HepG2 (cell line): Measurements from ENCODE around the gene CORO1C.

Experiments
- ASH2L ChIP-seq: fragments of 300-600, 200-600 bp; sonication (generic); IDR thresholded peaks from 2 replicates; pipeline ENCODE4 v1.7.0; 2017; ENCODE audit warnings: low read depth, mild to moderate bottlenecking, moderate library complexity, mixed read lengths, low read length; ENCODE audit not compliant: insufficient read length
- ESRRA ChIP-seq: sonication (generic); formaldehyde crosslinking; IDR thresholded peaks from 2 replicates; pipeline ENCODE4 v1.5.1; 2020; ENCODE audit warnings: mild to moderate bottlenecking, low read depth, missing genetic modification reagents
- KDM3A ChIP-seq: IDR thresholded peaks from 2 replicates; pipeline ENCODE4 v1.6.1; 2018; ENCODE audit warnings: low read depth, missing compliant biosample characterization
- KLF11 ChIP-seq: IDR thresholded peaks from 2 replicates; pipeline ENCODE4 v1.6.1; 2016; ENCODE audit warnings: missing compliant biosample characterization
- MAFF ChIP-seq: IDR thresholded peaks from 2 replicates; pipeline ENCODE4 v1.6.1; 2011; ENCODE audit warnings: low read depth, low read length, improper control_type of control experiment
- TF ChIP-seq, protein P1 (sequence below): sonication (generic); formaldehyde crosslinking; IDR thresholded peaks from 2 replicates; pipeline ENCODE4 v1.5.0; 2020; ENCODE audit warnings: mild to moderate bottlenecking, missing genetic modification reagents, moderate library complexity
- TF ChIP-seq, protein P2 (sequence below): sonication (generic); formaldehyde crosslinking; IDR thresholded peaks from 2 replicates; pipeline ENCODE4 v1.4.0; 2020; ENCODE audit warnings: missing genetic modification reagents

DNA sequence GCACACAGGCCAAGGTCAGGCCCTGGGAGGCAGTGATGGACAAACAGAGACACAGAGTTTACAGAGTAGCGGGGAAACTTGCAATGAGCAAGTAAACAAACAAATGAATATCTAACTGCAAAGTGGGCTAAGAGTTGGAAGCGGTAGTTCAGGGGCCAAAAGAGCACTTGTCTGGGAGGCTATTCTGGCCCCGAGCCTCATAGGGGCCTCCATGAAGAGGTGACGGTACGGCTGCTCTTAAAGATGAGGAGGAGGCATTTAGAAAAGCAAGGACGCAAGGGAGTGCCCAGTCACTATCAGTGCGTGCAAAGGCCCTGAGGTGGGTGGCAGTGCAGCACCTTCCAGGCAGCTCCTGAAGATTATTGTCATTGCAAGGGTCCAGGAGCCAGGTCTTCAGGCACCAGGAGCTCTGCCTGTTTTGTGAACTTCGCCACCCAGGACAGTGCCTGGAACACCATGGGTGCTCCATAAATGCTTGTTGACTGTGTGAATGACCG is 129.1 kb downstream of the CORO1C start:
- TF ChIP-seq KLF11 (no peak), KDM3A (no peak), ASH2L (no peak), MAFF (no peak), ESRRA (CRISPR knock-in tag) (no peak)
- TF ChIP-seq, protein P1, sequence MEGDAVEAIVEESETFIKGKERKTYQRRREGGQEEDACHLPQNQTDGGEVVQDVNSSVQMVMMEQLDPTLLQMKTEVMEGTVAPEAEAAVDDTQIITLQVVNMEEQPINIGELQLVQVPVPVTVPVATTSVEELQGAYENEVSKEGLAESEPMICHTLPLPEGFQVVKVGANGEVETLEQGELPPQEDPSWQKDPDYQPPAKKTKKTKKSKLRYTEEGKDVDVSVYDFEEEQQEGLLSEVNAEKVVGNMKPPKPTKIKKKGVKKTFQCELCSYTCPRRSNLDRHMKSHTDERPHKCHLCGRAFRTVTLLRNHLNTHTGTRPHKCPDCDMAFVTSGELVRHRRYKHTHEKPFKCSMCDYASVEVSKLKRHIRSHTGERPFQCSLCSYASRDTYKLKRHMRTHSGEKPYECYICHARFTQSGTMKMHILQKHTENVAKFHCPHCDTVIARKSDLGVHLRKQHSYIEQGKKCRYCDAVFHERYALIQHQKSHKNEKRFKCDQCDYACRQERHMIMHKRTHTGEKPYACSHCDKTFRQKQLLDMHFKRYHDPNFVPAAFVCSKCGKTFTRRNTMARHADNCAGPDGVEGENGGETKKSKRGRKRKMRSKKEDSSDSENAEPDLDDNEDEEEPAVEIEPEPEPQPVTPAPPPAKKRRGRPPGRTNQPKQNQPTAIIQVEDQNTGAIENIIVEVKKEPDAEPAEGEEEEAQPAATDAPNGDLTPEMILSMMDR (CRISPR knock-in tag) = no peak
- TF ChIP-seq, protein P2, sequence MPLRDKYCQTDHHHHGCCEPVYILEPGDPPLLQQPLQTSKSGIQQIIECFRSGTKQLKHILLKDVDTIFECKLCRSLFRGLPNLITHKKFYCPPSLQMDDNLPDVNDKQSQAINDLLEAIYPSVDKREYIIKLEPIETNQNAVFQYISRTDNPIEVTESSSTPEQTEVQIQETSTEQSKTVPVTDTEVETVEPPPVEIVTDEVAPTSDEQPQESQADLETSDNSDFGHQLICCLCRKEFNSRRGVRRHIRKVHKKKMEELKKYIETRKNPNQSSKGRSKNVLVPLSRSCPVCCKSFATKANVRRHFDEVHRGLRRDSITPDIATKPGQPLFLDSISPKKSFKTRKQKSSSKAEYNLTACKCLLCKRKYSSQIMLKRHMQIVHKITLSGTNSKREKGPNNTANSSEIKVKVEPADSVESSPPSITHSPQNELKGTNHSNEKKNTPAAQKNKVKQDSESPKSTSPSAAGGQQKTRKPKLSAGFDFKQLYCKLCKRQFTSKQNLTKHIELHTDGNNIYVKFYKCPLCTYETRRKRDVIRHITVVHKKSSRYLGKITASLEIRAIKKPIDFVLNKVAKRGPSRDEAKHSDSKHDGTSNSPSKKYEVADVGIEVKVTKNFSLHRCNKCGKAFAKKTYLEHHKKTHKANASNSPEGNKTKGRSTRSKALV (CRISPR knock-in tag) = no peak
